Spleen (tissue), 7 donors: ENCODE data around the gene CDK5RAP3.

ENCODE experiments used
- CTCF ChIP-seq, 11 experiments: fragments of 200-600 bp in 7 of 11; fragments of 450-650 bp in 4 of 11; sonication (generic) in 4 of 11; IDR thresholded peaks in 8 of 11; conservative IDR thresholded peaks in 3 of 11; 1 replicate in 7 of 11; 2 replicates in 4 of 11; pipeline versions ENCODE4 v1.4.0 to v1.8.0; 2016 to 2021; ENCODE audit warnings: antibody characterized with exemption in 11 of 11, inconsistent platforms in 4 of 11, mild to moderate bottlenecking in 1 of 11
- POLR2A ChIP-seq, 3 donors: fragments of 450-650 bp; IDR thresholded peaks; one replicate each; pipeline ENCODE4 v1.5.1; 2017; ENCODE audit warnings: antibody characterized with exemption in 3 of 3, mild to moderate bottlenecking in 1 of 3
- POLR2AphosphoS5 ChIP-seq, 3 donors: sonication (generic); formaldehyde crosslinking; IDR thresholded peaks; one replicate each; pipeline ENCODE4 v1.5.1; 2017; ENCODE audit warnings: antibody characterized with exemption in 3 of 3
- donor health status: DM: no; HTN: no; CAD: no; lungs with moderate emphysema.
- donor health status: DM: no; HTN: no; CAD: no.
- donor health status: DM: no; HTN: no; CAD: no.

DNA sequence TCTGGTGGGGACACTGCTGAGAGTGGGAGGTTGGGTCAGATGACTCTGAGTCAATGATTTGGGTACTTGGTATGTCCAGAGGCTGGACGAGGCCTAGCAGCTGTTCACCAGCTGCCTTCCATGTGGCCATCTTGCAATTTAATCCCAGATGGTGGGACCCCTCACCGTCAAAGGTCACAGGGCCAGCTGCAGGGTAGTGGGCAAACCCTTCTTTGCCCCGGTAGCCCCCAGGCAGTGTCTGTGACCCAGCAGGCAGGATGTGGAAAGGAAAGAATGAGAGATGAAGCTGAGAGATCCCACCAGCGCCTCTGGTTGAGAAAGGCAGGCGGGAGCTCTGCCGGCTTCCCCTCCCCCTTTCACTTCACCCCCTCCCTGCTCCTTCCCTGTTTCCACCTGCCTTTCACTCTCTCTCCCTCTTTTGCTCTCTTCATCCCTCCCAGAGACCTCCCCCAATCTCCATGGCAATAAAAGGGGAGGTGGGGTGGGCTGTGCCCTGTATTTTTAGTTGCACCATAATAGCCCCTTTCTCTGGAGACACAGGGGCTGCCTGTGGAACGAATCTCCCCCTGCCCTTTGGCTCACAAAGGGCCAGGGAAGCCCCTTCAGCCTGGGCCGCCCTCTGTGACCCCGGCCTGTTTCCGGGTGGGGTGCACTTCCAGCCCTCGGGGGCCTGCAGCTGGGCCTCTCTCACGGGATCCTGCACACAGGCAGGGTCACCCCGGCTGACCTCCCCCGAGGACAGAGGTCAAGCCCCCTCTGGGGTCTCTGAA, 20.2 kb downstream of the CDK5RAP3 start:
- no peak for TF ChIP-seq CTCF (IDR thresholded peaks at IDR 0.05 in 8 of 11, conservative IDR thresholded peaks at IDR 0.05 in 3 of 11)
- TF ChIP-seq POLR2A (IDR thresholded peaks at IDR 0.05), result no peak
- TF ChIP-seq POLR2AphosphoS5 (IDR thresholded peaks at IDR 0.05), result no peak
